ENCODE measurements around the gene RHOF. TPM values are rescaled to one million over a fixed set of nuclear protein-coding genes. Genes with fewer than 3 reads are reported as not detected.

RHOF gene
- total RNA-seq, 6 experiments from 2014 or later: 3.7 to 16.2 (median 5.0) TPM

DNA sequence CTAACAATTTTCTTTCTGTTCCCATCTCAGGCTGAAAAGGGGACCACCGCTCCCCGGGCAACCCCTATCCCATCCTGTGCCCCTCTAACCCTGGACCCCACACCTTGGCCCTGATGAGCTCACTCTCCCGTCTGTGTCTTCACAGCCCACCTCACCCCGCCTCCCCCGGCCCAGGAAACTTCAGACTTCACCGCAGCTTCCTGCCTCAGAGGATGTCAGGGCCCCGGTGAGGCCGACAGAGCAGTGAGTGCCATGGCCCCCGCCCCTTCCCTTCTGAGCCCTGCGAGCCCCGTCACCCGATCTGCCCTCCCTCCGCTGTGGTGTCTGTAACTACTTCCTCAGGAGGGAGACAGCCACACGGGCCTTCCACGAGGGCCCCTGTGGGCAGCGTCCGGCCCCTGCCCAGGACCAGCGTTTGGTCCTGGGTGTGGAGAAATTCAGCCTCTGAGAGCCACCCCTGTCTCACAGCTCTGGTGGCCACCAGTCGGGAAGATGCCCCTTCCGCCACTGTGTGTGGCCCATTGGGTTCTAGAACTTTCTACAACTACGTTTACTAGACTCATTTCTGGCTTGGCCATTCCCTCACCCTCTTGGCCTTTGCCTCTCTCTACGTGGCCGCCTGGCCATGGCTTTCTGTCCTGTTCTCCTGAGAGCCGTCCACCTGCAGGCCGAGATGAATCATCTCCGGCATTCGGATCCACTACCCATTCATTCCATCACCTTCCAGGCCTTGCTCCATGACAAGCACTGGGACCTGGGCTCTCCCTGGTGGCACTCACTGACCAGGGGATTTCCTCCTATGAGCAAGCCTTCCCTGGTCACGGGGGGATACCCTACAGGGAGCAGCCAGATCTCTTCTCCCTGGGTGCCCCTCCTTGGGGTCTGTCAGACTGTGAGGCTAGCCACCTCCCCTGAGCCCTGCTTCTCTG lies 3.4 kb downstream of the RHOF start:
- peak overlapping the region; percentile 44 to 69 (median 51) for H3K27ac ChIP-seq
- no peaks in the 10 kb centered on the region for H3K9me3 ChIP-seq
- H3K27me3 ChIP-seq: no peaks in the 10 kb centered on the region
- ATAC-seq: peak; percentile 12 to 39 (median 20)
- peaks cover 0 to 27% (median 8%) of the 10 kb centered on the region in 4 donors for H3K4me1 ChIP-seq
- peak; percentile 72 to 83 (median 79) for DNase-seq
- no peak for TF ChIP-seq POLR2A (IDR thresholded peaks at IDR 0.05)
- TF ChIP-seq, protein P1, sequence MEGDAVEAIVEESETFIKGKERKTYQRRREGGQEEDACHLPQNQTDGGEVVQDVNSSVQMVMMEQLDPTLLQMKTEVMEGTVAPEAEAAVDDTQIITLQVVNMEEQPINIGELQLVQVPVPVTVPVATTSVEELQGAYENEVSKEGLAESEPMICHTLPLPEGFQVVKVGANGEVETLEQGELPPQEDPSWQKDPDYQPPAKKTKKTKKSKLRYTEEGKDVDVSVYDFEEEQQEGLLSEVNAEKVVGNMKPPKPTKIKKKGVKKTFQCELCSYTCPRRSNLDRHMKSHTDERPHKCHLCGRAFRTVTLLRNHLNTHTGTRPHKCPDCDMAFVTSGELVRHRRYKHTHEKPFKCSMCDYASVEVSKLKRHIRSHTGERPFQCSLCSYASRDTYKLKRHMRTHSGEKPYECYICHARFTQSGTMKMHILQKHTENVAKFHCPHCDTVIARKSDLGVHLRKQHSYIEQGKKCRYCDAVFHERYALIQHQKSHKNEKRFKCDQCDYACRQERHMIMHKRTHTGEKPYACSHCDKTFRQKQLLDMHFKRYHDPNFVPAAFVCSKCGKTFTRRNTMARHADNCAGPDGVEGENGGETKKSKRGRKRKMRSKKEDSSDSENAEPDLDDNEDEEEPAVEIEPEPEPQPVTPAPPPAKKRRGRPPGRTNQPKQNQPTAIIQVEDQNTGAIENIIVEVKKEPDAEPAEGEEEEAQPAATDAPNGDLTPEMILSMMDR (IDR thresholded peaks at IDR 0.05): no peak
- 51% methylated on average over 15 of the region's 28 CpGs for WGBS (ENCODE audit: insufficient coverage, low coverage, low lambda C conversion rate, missing lambda C conversion rate)
- no peaks in the 10 kb centered on the region for H3K36me3 ChIP-seq
- intact Hi-C loops (cut with DNase I): no loop called here
- H3K4me3 ChIP-seq: no peak overlapping the region

DNA sequence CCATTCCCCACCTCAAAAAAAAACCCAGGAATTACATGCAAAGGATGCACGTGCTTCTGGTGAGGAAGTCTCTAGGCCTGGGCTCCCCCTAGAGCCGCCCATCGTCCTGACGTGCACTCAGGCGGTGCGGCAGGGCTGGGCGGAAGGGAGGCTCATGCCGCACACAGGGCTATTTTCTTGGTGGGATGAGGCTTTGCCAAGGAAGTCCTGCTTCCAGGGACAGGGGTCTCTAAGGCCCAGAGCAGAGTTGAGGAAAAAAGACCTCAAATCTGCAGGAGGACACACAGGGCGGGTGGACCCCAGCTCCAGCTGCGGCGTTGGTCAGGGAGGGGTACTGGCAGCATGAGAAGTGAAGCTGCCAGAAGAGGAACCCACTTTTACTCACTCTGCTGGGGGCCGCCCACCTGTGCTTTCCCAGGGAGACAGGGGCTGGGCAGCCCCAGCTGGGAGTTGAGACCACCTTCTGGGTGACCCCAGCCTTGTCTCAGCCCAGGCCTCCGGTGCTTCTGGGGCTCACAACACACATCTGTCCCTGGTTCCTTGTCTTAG lies 4.2 kb downstream of the RHOF start:
- WGBS (ENCODE audit: insufficient coverage, low coverage, low lambda C conversion rate, missing lambda C conversion rate): 48% methylated on average over 6 of the region's 13 CpGs
- TF ChIP-seq POLR2A (IDR thresholded peaks at IDR 0.05): no peak
- no peaks in the 10 kb centered on the region for H3K27me3 ChIP-seq
- DNase-seq (peak in 1 of 3 donors; percentile 53), ATAC-seq (peak in 3 of 4 donors; percentile 8 to 29 (median 25))
- intact Hi-C loops (cut with DNase I): no loop called here
- peak overlapping the region; percentile 44 to 69 (median 51) for H3K27ac ChIP-seq
- H3K4me1 ChIP-seq: peaks cover 0 to 20% (median 6%) of the 10 kb centered on the region in 4 donors
- no peaks in the 10 kb centered on the region for H3K36me3 ChIP-seq
- no peak overlapping the region for H3K4me3 ChIP-seq
- H3K9me3 ChIP-seq: no peaks in the 10 kb centered on the region

DNA sequence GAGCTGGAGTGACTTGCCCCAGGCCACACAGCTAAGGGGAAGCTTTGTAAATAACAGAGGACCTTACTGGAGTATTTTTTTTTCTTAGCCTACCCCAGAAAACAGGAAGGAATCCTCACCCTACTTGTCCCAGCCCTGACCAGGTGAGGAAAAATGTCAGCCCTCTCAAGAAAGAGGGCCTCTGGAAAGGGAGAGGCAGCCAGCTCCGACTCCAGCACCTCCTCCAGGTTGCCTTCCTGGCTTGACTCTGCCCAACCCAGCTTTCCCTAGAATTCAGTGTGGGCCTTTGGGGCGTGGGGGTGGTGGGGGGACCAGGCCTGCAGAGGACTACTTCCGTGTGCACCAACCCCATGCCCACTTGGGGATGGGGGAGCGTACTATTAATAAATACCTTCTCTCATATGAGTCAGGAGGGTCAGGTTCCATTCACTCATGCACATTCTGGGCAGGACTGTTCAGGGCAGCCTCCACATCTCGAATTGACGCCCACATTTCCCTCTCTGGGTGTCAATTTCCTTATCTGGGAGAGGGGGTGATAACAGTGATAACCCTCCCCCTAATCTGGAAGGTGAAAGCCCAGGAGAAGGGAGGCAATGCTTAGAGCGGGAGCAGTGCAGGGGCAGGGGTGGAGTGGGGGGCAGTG lies 5.2 kb downstream of the RHOF start:
- intact Hi-C loops (cut with DNase I): no loop called here
- TF ChIP-seq POLR2A (IDR thresholded peaks at IDR 0.05): no peak
- TF ChIP-seq, protein P1 (IDR thresholded peaks at IDR 0.05): no peak
- Histone ChIP-seq H3K27ac (peak overlapping the region in 1 of 3 donors; percentile 69), H3K36me3 (no peaks in the 10 kb centered on the region), H3K4me3 (no peak overlapping the region), H3K9me3 (no peaks in the 10 kb centered on the region), H3K4me1 (peaks cover 0 to 10% (median 4%) of the 10 kb centered on the region in 4 donors), H3K27me3 (no peaks in the 10 kb centered on the region)
- ATAC-seq: no peak
- no peak for DNase-seq
- 43% methylated on average over 2 of the region's 7 CpGs for WGBS (ENCODE audit: insufficient coverage, low coverage, low lambda C conversion rate, missing lambda C conversion rate)

DNA sequence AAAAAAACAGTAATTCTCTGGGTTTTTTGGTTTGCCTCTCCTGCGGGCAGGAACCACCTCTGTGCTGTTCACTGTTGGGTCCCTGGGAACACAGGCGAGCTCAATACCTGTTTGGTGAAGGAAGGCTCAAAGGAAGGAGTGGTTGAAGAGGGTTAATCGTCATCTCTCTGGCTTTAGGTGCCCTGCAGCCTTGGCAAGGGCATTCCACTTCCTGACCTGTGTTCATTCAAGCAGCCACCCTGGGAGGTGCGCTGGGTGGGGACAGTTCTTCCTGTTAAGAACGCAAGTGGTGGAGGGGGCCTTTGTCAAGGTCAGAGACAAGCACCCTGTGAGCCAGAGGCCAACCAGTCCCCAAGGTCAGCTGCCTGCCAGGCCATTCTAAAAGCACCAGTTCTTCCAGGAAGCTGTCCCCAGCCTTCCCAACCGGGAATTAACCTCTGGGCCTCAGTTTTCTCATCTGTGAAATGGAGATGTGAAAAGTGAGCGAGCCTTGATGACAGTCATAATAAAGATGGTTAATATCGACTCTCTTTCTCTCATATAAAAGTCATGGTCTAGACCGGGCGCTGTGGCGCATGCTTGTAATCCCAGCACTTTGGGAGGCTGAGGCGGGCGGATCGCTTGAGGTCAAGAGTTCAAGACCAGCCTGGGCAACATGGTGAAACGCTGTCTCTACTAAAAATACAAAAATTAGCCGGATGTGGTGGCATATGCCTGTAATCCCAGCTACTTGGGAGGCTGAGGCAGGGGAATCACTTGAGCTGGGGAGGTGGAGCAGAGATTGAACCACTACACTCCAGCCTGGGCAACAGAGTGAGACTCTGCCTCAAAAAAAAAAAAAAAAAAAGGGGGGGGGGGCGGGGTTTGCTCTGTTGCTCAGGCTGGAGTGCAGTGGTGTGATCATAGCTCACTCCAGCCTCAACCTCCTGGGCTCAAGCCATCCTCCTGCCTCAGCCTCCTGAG lies 6.1 kb downstream of the RHOF start:
- H3K27me3 ChIP-seq: no peaks in the 10 kb centered on the region
- peaks cover 0 to 9% (median 4%) of the 10 kb centered on the region in 4 donors for H3K4me1 ChIP-seq
- DNase-seq (peak in 1 of 3 donors; percentile 48), ATAC-seq (no peak)
- TF ChIP-seq, protein P1 (IDR thresholded peaks at IDR 0.05): no peak
- TF ChIP-seq POLR2A (IDR thresholded peaks at IDR 0.05): no peak
- H3K9me3 ChIP-seq: no peaks in the 10 kb centered on the region
- H3K36me3 ChIP-seq: no peaks in the 10 kb centered on the region
- H3K27ac ChIP-seq: peak overlapping the region in 1 of 3 donors; percentile 71
- intact Hi-C loops (cut with DNase I): no loop called here
- H3K4me3 ChIP-seq: no peak overlapping the region
- WGBS (ENCODE audit: insufficient coverage, low coverage, low lambda C conversion rate, missing lambda C conversion rate): 84% methylated on average over 13 of the region's 17 CpGs
